ENCODE results near the gene LLGL2.

DNA sequence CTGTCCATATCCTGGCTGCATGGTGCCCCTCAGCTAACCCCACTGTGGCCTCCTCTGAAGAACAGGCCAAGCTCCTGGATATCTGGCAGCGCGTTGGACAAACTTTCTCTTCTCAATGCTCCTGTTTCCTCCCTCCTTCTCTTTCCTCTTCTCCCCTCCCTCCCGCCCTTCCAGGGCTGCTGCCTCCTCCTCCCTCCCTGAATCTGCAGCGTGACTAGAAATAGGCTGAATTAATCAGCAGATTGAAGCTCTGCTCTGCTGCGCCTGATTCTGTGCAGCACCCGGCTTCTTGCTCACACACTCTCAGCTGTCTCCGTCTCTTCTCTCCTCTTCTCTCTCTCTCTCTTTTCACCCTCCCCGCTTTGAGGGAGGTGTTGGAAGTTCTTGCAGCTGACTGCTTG, 49.2 kb upstream of the LLGL2 start:
- TF ChIP-seq, protein P1, sequence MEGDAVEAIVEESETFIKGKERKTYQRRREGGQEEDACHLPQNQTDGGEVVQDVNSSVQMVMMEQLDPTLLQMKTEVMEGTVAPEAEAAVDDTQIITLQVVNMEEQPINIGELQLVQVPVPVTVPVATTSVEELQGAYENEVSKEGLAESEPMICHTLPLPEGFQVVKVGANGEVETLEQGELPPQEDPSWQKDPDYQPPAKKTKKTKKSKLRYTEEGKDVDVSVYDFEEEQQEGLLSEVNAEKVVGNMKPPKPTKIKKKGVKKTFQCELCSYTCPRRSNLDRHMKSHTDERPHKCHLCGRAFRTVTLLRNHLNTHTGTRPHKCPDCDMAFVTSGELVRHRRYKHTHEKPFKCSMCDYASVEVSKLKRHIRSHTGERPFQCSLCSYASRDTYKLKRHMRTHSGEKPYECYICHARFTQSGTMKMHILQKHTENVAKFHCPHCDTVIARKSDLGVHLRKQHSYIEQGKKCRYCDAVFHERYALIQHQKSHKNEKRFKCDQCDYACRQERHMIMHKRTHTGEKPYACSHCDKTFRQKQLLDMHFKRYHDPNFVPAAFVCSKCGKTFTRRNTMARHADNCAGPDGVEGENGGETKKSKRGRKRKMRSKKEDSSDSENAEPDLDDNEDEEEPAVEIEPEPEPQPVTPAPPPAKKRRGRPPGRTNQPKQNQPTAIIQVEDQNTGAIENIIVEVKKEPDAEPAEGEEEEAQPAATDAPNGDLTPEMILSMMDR (IDR thresholded peaks at IDR 0.05) = no peak
- TF ChIP-seq EZH2phosphoT487 (IDR thresholded peaks at IDR 0.05) = no peak
- TF ChIP-seq EZH2 (IDR thresholded peaks at IDR 0.05) = no peak

Measured in neural progenitor cell (in vitro differentiated cells).